HCT116 (cell line): ENCODE data around the gene GTPBP1. TPM values are rescaled to one million over a fixed set of nuclear protein-coding genes. Genes with fewer than 3 reads are reported as not detected.

Experiments used
- ATAC-seq: fragments of 200-7000 bp; cut with Tn5 transposase; 2 replicates; pipeline ENCODE4 v1.9.1; 2020; ENCODE audit warnings: mild to moderate bottlenecking, moderate library complexity
- BruUV-seq: library from RNA; stranded (reverse); fragments of 400-500 nt; replicated peaks from 2 replicates; lab custom pipeline; 2021; lab: Mats Ljungman, UMichigan
- CTCF ChIA-PET: fragments of 300-600 bp; sonication (Branson Sonifier 250); formaldehyde crosslinking; loops from one replicate; lab custom pipeline; 2021; ENCODE audit warnings: antibody characterized with exemption; lab: Charles Lee
- POLR2A ChIA-PET: fragments of 300-600, 350-600 bp; sonication (Branson Sonifier 250); formaldehyde crosslinking; loops from one replicate; lab custom pipeline; 2021; ENCODE audit warnings: antibody characterized with exemption; lab: Charles Lee
- RAD21 ChIA-PET, 2 experiments: fragments of 300-600 bp; sonication (Branson Sonifier 250); formaldehyde crosslinking; loops; one replicate each; lab custom pipeline; 2023; ENCODE audit warnings: low total read pairs in 2 of 2; ENCODE audit not compliant: uncharacterized antibody in 2 of 2, unreplicated experiment in 2 of 2, low non-redundant PET in 1 of 2; lab: Charles Lee
- DNase-seq: peaks from one replicate; pipeline ENCODE4 v3.0.0-alpha.2; 2010; ENCODE audit warnings: low read depth, low spot score
- H2AFZ ChIP-seq: fragments of 200-600 bp; shearing (Covaris generic), sonication (generic); 2 replicates; pipeline ENCODE4 v1.6.1; 2017; ENCODE audit warnings: low read depth, mixed run types, mixed read lengths, antibody characterized with exemption, low read length; ENCODE audit not compliant: poor library complexity, severe bottlenecking
- H3K27ac ChIP-seq: 2 replicates; pipeline ENCODE4 v1.5.1; 2012; ENCODE audit warnings: low read depth, low read length
- H3K27me3 ChIP-seq: fragments of 200-600 bp; sonication (generic); 2 replicates; pipeline ENCODE4 v1.6.1; 2016; ENCODE audit warnings: mixed run types, low read length, mixed read lengths; ENCODE audit not compliant: insufficient read depth
- H3K36me3 ChIP-seq, 2 experiments: fragments of 200-500 bp in 1 of 2; fragments of 200-600 bp in 1 of 2; sonication (Bioruptor generic) in 1 of 2; sonication (generic) in 1 of 2; 2 replicates each; pipeline versions ENCODE4 v1.5.1 to v1.6.1; 2014 to 2016; ENCODE audit warnings: low read length in 2 of 2, inconsistent platforms in 1 of 2, mixed read lengths in 1 of 2, mixed run types in 1 of 2; ENCODE audit not compliant: insufficient read depth in 2 of 2, control insufficient read depth in 1 of 2
- H3K4me1 ChIP-seq, 2 experiments: fragments of 200-600 bp in 1 of 2; sonication (generic) in 1 of 2; 2 replicates each; pipeline versions ENCODE4 v1.5.1 to v1.6.1; 2012 to 2017; ENCODE audit warnings: low read length in 2 of 2, inconsistent platforms in 1 of 2, mild to moderate bottlenecking in 1 of 2, mixed read lengths in 1 of 2, mixed run types in 1 of 2, moderate library complexity in 1 of 2; ENCODE audit not compliant: insufficient read depth in 2 of 2, control insufficient read depth in 1 of 2
- H3K4me2 ChIP-seq: fragments of 200-600 bp; sonication (generic); 2 replicates; pipeline ENCODE4 v1.6.1; 2017; ENCODE audit warnings: mixed run types, low read length, mixed read lengths
- H3K4me3 ChIP-seq, 2 experiments: fragments of 200-600 bp in 1 of 2; sonication (generic) in 1 of 2; replicated peaks in 1 of 2; 2 replicates each; pipeline ENCODE4 v1.5.1; 2011 to 2016; ENCODE audit warnings: low read length in 2 of 2, control low read depth in 1 of 2, low read depth in 1 of 2, mild to moderate bottlenecking in 1 of 2, mixed read lengths in 1 of 2, mixed run types in 1 of 2
- H3K79me2 ChIP-seq: fragments of 200-600 bp; sonication (generic); 2 replicates; pipeline ENCODE4 v1.6.1; 2017; ENCODE audit warnings: mild to moderate bottlenecking, mixed run types, low read length, moderate library complexity, mixed read lengths; ENCODE audit not compliant: insufficient read depth
- H3K9ac ChIP-seq: fragments of 200-600 bp; sonication (generic); 2 replicates; pipeline ENCODE4 v1.6.1; 2016; ENCODE audit warnings: low read length, mixed read lengths
- H3K9me2 ChIP-seq: fragments of 200-600 bp; sonication (generic), shearing (Covaris generic); 2 replicates; pipeline ENCODE4 v1.6.1; 2017; ENCODE audit warnings: mixed run types, mild to moderate bottlenecking, moderate library complexity; ENCODE audit not compliant: insufficient read depth
- H3K9me3 ChIP-seq, 2 experiments: fragments of 200-500 bp in 1 of 2; fragments of 200-600 bp in 1 of 2; sonication (Bioruptor generic) in 1 of 2; sonication (generic) in 1 of 2; 2 replicates each; pipeline ENCODE4 v1.6.1; 2014 to 2017; ENCODE audit warnings: low read length in 2 of 2, mixed read lengths in 2 of 2, inconsistent platforms in 1 of 2, low read depth in 1 of 2, mild to moderate bottlenecking in 1 of 2, mixed run types in 1 of 2, moderate library complexity in 1 of 2; ENCODE audit not compliant: control insufficient read depth in 1 of 2, insufficient read depth in 1 of 2
- H4K20me1 ChIP-seq: fragments of 200-600 bp; sonication (generic), shearing (Covaris generic); 2 replicates; pipeline ENCODE4 v1.6.1; 2017; ENCODE audit warnings: mixed run types, mild to moderate bottlenecking, moderate library complexity; ENCODE audit not compliant: insufficient read depth
- CBX3 ChIP-seq: IDR thresholded peaks from 2 replicates; pipeline ENCODE4 v1.6.1; 2012; ENCODE audit warnings: low read depth
- CEBPB ChIP-seq: IDR thresholded peaks from 2 replicates; pipeline ENCODE4 v1.6.1; 2012; ENCODE audit warnings: low read depth
- EGR1 ChIP-seq: IDR thresholded peaks from 2 replicates; pipeline ENCODE4 v1.6.1; 2012; ENCODE audit warnings: low read depth
- EZH2 ChIP-seq: fragments of 200-600 bp; sonication (generic); IDR thresholded peaks from 2 replicates; pipeline ENCODE4 v1.6.1; 2017; ENCODE audit warnings: antibody characterized with exemption, mixed run types
- JUND ChIP-seq: IDR thresholded peaks from 2 replicates; pipeline ENCODE4 v1.6.1; 2012
- POLR2A ChIP-seq: IDR thresholded peaks from 2 replicates; pipeline ENCODE4 v1.7.0; 2011; ENCODE audit warnings: borderline replicate concordance; ENCODE audit not compliant: insufficient read depth, insufficient read length; ENCODE audit errors: extremely low read depth
- POLR2AphosphoS5 ChIP-seq: IDR thresholded peaks from 2 replicates; pipeline ENCODE4 v1.6.1; 2011; ENCODE audit warnings: mild to moderate bottlenecking, low read depth, low read length, moderate library complexity
- SIN3A ChIP-seq: IDR thresholded peaks from 2 replicates; pipeline ENCODE4 v1.6.1; 2012; ENCODE audit warnings: low read depth
- SP1 ChIP-seq: IDR thresholded peaks from 2 replicates; pipeline ENCODE4 v1.6.1; 2012; ENCODE audit warnings: low read depth
- SRF ChIP-seq: IDR thresholded peaks from 2 replicates; pipeline ENCODE4 v1.6.1; 2012; ENCODE audit warnings: low read depth
- TCF7L2 ChIP-seq: IDR thresholded peaks from 2 replicates; pipeline ENCODE4 v1.7.0; 2011; ENCODE audit warnings: borderline replicate concordance, inconsistent platforms; ENCODE audit not compliant: insufficient read depth, insufficient read length; ENCODE audit errors: extremely low read depth
- YY1 ChIP-seq: IDR thresholded peaks from 2 replicates; pipeline ENCODE4 v1.6.1; 2011; ENCODE audit warnings: low read length, low read depth, moderate library complexity, mild to moderate bottlenecking; ENCODE audit not compliant: insufficient replicate concordance; ENCODE audit errors: extremely low read depth
- ZNF274 ChIP-seq: fragments of 200-500 bp; sonication (Bioruptor generic); IDR thresholded peaks from 2 replicates; pipeline ENCODE4 v1.6.1; 2014; ENCODE audit warnings: mild to moderate bottlenecking, low read depth, low read length, inconsistent platforms
- intact Hi-C: fragments of 100-400 bp; cut with micrococcal nuclease; formaldehyde crosslinking; loops from 2 replicates; pipeline ENCODE4 v1.10.0; 2022
- total RNA-seq: library from RNA; stranded (reverse); gene quantifications from one replicate; pipeline ENCODE4 v1.2.1, GENCODE V29; 2021; ENCODE audit not compliant: unreplicated experiment
- TF ChIP-seq, protein P1 (sequence below): IDR thresholded peaks from 2 replicates; pipeline ENCODE4 v1.6.1; 2012
- TF ChIP-seq, protein P2 (sequence below): IDR thresholded peaks from 2 replicates; pipeline ENCODE4 v1.6.1; 2011; ENCODE audit warnings: mild to moderate bottlenecking, low read length, moderate library complexity; ENCODE audit not compliant: insufficient replicate concordance; ENCODE audit errors: extremely low read depth
- TF ChIP-seq, protein P3 (sequence below): IDR thresholded peaks from 2 replicates; pipeline ENCODE4 v1.6.1; 2012; ENCODE audit warnings: low read depth
- TF ChIP-seq, protein P4 (sequence below), 3 experiments: fragments of 200-600 bp in 1 of 3; sonication (generic) in 1 of 3; IDR thresholded peaks in 2 of 3; conservative IDR thresholded peaks in 1 of 3; 2 replicates each; pipeline ENCODE4 v1.5.1; 2012 to 2017; ENCODE audit warnings: low read depth in 2 of 3, low read length in 2 of 3, antibody characterized with exemption in 1 of 3, borderline replicate concordance in 1 of 3, control low read depth in 1 of 3, mild to moderate bottlenecking in 1 of 3, mixed read lengths in 1 of 3, mixed run types in 1 of 3, moderate library complexity in 1 of 3; ENCODE audit not compliant: insufficient read depth in 1 of 3
- TF ChIP-seq, protein P5 (sequence below): IDR thresholded peaks from 2 replicates; pipeline ENCODE4 v1.6.1; 2012

Gene GTPBP1
- total RNA-seq, 1 experiment from 2014 or later = 48.2 TPM

DNA sequence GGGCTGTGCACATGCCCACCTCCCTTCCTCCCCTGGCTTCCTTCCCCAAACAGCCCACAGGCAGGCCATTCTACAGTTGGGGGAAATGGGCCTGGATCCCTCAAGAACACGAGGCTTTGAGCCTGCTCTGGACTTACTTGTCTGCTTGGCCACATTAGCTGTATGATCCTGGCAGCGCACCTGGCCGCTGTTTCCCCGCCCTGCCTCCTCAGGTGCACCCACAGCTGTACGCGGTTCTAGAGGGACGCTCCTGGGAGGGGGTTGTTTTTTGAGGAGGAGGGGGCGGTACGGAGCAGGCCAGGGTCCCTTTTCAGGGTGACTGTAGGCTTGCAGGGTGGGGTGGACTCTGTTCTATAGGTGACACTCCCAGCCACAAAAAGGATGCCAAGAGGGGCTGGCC lies 61.6 kb downstream of the GTPBP1 start:
- no peak overlapping the region for H3K9ac ChIP-seq
- H4K20me1 ChIP-seq = no peaks in the 10 kb centered on the region
- no peak overlapping the region for H3K4me2 ChIP-seq
- H3K27ac ChIP-seq = no peak overlapping the region
- TF ChIP-seq CEBPB (no peak), EZH2 (no peak), ZNF274 (no peak), EGR1 (no peak), TCF7L2 (no peak), SIN3A (no peak), SRF (no peak), SP1 (no peak), POLR2A (no peak), YY1 (no peak), CBX3 (no peak), JUND (no peak), POLR2AphosphoS5 (no peak)
- TF ChIP-seq, protein P1, sequence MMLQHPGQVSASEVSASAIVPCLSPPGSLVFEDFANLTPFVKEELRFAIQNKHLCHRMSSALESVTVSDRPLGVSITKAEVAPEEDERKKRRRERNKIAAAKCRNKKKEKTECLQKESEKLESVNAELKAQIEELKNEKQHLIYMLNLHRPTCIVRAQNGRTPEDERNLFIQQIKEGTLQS = no peak
- TF ChIP-seq, protein P2, sequence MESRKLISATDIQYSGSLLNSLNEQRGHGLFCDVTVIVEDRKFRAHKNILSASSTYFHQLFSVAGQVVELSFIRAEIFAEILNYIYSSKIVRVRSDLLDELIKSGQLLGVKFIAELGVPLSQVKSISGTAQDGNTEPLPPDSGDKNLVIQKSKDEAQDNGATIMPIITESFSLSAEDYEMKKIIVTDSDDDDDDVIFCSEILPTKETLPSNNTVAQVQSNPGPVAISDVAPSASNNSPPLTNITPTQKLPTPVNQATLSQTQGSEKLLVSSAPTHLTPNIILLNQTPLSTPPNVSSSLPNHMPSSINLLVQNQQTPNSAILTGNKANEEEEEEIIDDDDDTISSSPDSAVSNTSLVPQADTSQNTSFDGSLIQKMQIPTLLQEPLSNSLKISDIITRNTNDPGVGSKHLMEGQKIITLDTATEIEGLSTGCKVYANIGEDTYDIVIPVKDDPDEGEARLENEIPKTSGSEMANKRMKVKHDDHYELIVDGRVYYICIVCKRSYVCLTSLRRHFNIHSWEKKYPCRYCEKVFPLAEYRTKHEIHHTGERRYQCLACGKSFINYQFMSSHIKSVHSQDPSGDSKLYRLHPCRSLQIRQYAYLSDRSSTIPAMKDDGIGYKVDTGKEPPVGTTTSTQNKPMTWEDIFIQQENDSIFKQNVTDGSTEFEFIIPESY = no peak
- TF ChIP-seq, protein P3, sequence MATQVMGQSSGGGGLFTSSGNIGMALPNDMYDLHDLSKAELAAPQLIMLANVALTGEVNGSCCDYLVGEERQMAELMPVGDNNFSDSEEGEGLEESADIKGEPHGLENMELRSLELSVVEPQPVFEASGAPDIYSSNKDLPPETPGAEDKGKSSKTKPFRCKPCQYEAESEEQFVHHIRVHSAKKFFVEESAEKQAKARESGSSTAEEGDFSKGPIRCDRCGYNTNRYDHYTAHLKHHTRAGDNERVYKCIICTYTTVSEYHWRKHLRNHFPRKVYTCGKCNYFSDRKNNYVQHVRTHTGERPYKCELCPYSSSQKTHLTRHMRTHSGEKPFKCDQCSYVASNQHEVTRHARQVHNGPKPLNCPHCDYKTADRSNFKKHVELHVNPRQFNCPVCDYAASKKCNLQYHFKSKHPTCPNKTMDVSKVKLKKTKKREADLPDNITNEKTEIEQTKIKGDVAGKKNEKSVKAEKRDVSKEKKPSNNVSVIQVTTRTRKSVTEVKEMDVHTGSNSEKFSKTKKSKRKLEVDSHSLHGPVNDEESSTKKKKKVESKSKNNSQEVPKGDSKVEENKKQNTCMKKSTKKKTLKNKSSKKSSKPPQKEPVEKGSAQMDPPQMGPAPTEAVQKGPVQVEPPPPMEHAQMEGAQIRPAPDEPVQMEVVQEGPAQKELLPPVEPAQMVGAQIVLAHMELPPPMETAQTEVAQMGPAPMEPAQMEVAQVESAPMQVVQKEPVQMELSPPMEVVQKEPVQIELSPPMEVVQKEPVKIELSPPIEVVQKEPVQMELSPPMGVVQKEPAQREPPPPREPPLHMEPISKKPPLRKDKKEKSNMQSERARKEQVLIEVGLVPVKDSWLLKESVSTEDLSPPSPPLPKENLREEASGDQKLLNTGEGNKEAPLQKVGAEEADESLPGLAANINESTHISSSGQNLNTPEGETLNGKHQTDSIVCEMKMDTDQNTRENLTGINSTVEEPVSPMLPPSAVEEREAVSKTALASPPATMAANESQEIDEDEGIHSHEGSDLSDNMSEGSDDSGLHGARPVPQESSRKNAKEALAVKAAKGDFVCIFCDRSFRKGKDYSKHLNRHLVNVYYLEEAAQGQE = no peak
- TF ChIP-seq, protein P4, sequence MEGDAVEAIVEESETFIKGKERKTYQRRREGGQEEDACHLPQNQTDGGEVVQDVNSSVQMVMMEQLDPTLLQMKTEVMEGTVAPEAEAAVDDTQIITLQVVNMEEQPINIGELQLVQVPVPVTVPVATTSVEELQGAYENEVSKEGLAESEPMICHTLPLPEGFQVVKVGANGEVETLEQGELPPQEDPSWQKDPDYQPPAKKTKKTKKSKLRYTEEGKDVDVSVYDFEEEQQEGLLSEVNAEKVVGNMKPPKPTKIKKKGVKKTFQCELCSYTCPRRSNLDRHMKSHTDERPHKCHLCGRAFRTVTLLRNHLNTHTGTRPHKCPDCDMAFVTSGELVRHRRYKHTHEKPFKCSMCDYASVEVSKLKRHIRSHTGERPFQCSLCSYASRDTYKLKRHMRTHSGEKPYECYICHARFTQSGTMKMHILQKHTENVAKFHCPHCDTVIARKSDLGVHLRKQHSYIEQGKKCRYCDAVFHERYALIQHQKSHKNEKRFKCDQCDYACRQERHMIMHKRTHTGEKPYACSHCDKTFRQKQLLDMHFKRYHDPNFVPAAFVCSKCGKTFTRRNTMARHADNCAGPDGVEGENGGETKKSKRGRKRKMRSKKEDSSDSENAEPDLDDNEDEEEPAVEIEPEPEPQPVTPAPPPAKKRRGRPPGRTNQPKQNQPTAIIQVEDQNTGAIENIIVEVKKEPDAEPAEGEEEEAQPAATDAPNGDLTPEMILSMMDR (IDR thresholded peaks at IDR 0.05 in 2 of 3, conservative IDR thresholded peaks at IDR 0.05 in 1 of 3; ENCODE audit: borderline replicate concordance in 1 of 3, insufficient read depth in 1 of 3, low read depth in 2 of 3, low read length in 2 of 3) = no peak
- TF ChIP-seq, protein P5, sequence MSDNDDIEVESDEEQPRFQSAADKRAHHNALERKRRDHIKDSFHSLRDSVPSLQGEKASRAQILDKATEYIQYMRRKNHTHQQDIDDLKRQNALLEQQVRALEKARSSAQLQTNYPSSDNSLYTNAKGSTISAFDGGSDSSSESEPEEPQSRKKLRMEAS = no peak
- H2AFZ ChIP-seq = no peak overlapping the region
- CTCF ChIA-PET = interaction anchor here (1.1 to 2.4 kb wide), 2 partner anchors 103 to 351 kb away, joined by 3 to 10 read pairs; no protein-coding TSS in a partner anchor
- POLR2A ChIA-PET = no interaction called here
- intact Hi-C loops = loop anchor here (5.0 kb wide), 1 partner anchor 75 kb away; the partner anchor contains the start of gene NPTXR
- ATAC-seq = no peak
- no TSS peak for BruUV-seq
- H3K79me2 ChIP-seq = no peaks in the 10 kb centered on the region
- peaks cover 26 to 37% of the 10 kb centered on the region in 2 experiments for H3K4me1 ChIP-seq
- no peaks in the 10 kb centered on the region for H3K27me3 ChIP-seq
- H3K36me3 ChIP-seq = no peaks in the 10 kb centered on the region
- no peak overlapping the region for H3K4me3 ChIP-seq
- no peaks in the 10 kb centered on the region for H3K9me3 ChIP-seq
- no peak for DNase-seq
- RAD21 ChIA-PET = no interaction called here
- H3K9me2 ChIP-seq = no peaks in the 10 kb centered on the region
